ENCODE results near the gene PHLDA3.

- no peak for TF ChIP-seq POLR2A (IDR thresholded peaks at IDR 0.05; ENCODE audit: low read length)
- no peak for TF ChIP-seq GATA1 (IDR thresholded peaks at IDR 0.05; ENCODE audit: low read depth, low read length)
These were observed 35.2 kb upstream of the PHLDA3 start for GRCh38 chr1:201504179-201504631.
